Stomach smooth muscle (tissue), 2 donors: ENCODE results near the gene UHRF1.
"Not testable (repeated sequence)": the region's sequence is repeated elsewhere in the genome, so short reads cannot be mapped to it uniquely, and the experiment has no call there.

ENCODE experiments used
- H3K27ac ChIP-seq: one replicate; pipeline ENCODE4 v1.7.0; 2013; ENCODE audit warnings: mild to moderate bottlenecking, low read length, inconsistent platforms
- H3K27me3 ChIP-seq, 2 donors: one replicate each; pipeline ENCODE4 v1.7.0; 2013; ENCODE audit warnings: low read length in 2 of 2; ENCODE audit not compliant: insufficient read depth in 2 of 2, control insufficient read depth in 1 of 2
- H3K36me3 ChIP-seq, 2 donors: one replicate each; pipeline ENCODE4 v1.7.0; 2013; ENCODE audit warnings: low read length in 2 of 2; ENCODE audit not compliant: control insufficient read depth in 2 of 2, insufficient read depth in 2 of 2
- H3K4me1 ChIP-seq: one replicate; pipeline ENCODE4 v1.7.0; 2013; ENCODE audit warnings: low read length; ENCODE audit not compliant: control insufficient read depth, insufficient read depth
- H3K4me3 ChIP-seq, 2 donors: one replicate each; pipeline ENCODE4 v1.7.0; 2013; ENCODE audit warnings: low read length in 2 of 2
- H3K9ac ChIP-seq, 2 donors: one replicate each; pipeline ENCODE4 v1.7.0; 2013; ENCODE audit warnings: low read length in 2 of 2, mild to moderate bottlenecking in 1 of 2
- H3K9me3 ChIP-seq, 2 donors: one replicate each; pipeline ENCODE4 v1.7.0; 2013; ENCODE audit warnings: low read length in 2 of 2; ENCODE audit not compliant: control insufficient read depth in 2 of 2
- donor health status: healthy.
- donor health status: Pancreatic carcinoma.

Gene UHRF1

DNA sequence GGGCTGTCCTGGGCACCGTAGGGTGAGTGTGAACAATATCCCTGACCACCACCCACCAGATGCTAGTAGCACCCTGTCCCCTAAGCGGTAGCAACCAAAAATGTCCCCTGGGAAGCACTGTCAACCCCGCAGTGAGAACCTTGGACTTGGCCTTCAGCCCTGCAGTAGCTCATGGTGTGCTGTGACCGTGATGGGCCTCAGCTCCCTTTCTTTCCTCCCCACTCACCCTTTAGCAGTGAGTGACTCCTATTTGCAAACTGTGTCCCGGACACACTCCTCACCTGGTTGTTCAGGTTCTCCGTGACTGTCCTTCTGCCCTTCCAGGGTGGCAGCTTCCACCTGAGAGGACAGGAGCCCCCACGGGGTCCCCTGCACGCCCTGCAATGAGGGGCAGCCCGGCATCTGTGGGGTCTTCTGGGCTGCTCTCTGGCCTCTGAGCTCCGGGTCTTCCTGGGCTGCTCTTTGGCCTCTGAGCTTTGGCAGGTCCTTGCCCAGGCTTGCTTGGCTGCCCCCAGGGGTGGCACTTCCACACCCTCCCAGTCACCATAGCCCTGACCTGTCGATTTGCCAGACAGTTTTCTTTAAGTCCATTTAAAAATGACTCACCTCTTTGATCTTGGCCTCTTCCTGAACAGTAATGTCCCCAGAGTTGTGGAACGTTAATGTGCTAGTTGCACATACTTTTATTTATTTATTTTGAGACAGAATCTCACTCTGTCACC is 63.4 kb downstream of the UHRF1 start:
- Histone ChIP-seq H3K36me3 (no peaks in the 10 kb centered on the region), H3K4me1 (peaks cover 57% of the 10 kb centered on the region), H3K27me3 (no peaks in the 10 kb centered on the region), H3K9me3 (no peaks in the 10 kb centered on the region), H3K9ac (no peak overlapping the region), H3K27ac (no peak overlapping the region), H3K4me3 (no peak overlapping the region)

DNA sequence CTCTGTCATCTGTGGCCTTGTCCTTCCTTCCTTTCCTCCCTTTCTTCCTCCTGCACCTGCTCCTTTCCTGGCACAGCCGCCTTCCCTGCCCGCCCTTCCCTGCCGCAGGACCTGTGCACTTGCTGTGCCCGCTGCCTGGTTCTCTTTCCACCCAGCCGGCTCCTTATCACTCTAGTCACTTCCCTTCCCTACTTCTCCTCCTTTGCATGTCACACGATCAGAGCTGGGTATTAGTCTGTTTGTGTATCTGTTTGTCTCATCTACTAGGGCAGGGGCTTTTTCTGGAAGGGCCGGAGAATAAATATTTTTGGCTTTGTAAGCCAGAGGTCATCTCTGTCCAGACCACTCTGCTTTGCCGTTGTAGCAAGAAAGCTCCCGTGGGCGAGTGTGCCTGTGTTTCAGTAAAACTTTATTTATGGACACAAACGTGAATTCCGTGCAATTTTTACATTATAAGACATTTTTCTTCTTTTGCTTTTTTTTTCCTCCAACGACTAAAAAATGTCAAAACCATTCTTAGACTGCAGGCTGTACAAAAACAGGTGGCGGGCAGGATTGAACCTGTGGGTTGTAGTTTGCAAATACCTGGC is 65.7 kb downstream of the UHRF1 start:
- Histone ChIP-seq H3K9me3 (no peaks in the 10 kb centered on the region), H3K9ac (no peak overlapping the region), H3K4me3 (no peak overlapping the region), H3K27ac (peak overlapping the region; percentile 49), H3K27me3 (no peaks in the 10 kb centered on the region), H3K36me3 (no peaks in the 10 kb centered on the region), H3K4me1 (peaks cover 64% of the 10 kb centered on the region)

- not testable (repeated sequence) for H3K36me3 ChIP-seq, H3K9me3 ChIP-seq, H3K27me3 ChIP-seq, H3K4me3 ChIP-seq
- peak overlapping the region in 1 of 2 donors; percentile 38 for H3K9ac ChIP-seq
- H3K27ac ChIP-seq, result peak overlapping the region; percentile 95
- peaks cover 60% of the 10 kb centered on the region for H3K4me1 ChIP-seq
Measured at GRCh38 chr19:4975601-4976000, 66.3 kb downstream of the UHRF1 start.

- Histone ChIP-seq H3K9ac (peak overlapping the region; percentile 69 to 74), H3K9me3 (no peaks in the 10 kb centered on the region), H3K27me3 (no peaks in the 10 kb centered on the region), H3K27ac (peak overlapping the region; percentile 95), H3K36me3 (no peaks in the 10 kb centered on the region), H3K4me3 (peak overlapping the region; percentile 41 to 64), H3K4me1 (peaks cover 49% of the 10 kb centered on the region)
Measured at GRCh38 chr19:4976401-4977298, 67.3 kb downstream of the UHRF1 start.

DNA sequence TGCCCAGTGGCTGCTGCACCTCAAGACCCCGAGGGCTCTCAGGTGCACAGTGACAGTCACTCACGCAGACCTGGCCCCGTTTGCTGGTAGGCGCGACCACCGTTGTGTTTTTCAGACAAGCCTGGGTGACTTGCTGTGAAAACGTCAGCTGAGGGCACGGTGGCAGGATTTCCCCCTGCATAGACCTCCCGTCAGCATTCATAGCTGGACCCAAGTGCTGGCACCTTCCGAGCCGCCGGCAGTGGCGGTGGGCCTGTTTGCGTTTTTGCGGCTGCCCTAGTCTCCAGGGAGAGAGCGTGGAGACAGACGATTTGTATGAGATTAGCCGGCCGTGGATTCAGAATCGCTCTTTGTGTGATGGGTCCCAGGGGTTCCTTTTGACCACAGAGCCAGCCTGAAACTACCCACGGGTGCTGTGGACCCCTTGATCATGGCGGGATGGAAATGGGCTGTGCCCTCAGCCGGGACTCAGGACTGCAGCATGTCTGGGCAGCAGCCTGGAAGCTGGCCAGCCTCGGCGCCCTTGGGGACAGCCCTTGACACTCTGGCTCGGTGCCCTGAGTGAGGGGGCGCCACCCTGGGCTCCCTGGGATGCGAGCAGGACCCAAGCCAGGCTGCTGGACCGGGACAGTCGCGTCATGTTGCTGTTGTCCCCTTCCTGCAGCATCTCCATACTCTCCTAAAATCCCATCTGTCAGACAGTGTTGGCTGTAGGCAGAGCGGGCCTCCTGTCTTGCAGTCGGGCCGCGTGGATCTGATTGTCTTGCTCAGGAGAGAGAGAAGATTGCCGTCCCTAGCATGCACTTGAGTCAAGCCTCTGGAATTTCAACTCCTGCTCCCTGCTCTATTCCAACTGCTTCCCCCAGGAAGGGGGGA is 68.2 kb downstream of the UHRF1 start:
- Histone ChIP-seq H3K4me1 (peaks cover 40% of the 10 kb centered on the region), H3K36me3 (no peaks in the 10 kb centered on the region), H3K27me3 (no peaks in the 10 kb centered on the region), H3K27ac (peak overlapping the region; percentile 95), H3K9me3 (no peaks in the 10 kb centered on the region), H3K4me3 (peak overlapping the region; percentile 41 to 52), H3K9ac (peak overlapping the region in 1 of 2 donors; percentile 69)

- Histone ChIP-seq H3K9ac (no peak overlapping the region), H3K9me3 (no peaks in the 10 kb centered on the region), H3K36me3 (no peaks in the 10 kb centered on the region), H3K4me3 (no peak overlapping the region), H3K27me3 (no peaks in the 10 kb centered on the region), H3K27ac (no peak overlapping the region), H3K4me1 (peaks cover 35% of the 10 kb centered on the region)
Measured at GRCh38 chr19:4979211-4979807, 70.0 kb downstream of the UHRF1 start.

- Histone ChIP-seq H3K27me3 (no peaks in the 10 kb centered on the region), H3K4me1 (peaks cover 35% of the 10 kb centered on the region), H3K4me3 (no peak overlapping the region), H3K36me3 (no peaks in the 10 kb centered on the region), H3K9me3 (no peaks in the 10 kb centered on the region), H3K9ac (no peak overlapping the region), H3K27ac (no peak overlapping the region)
Measured at GRCh38 chr19:4980067-4980466, 70.8 kb downstream of the UHRF1 start.

GRCh38 chr19:4980838-4981680 is 71.8 kb downstream of the UHRF1 start:
- Histone ChIP-seq H3K36me3 (no peaks in the 10 kb centered on the region), H3K27ac (no peak overlapping the region), H3K4me1 (peaks cover 41% of the 10 kb centered on the region), H3K9ac (no peak overlapping the region), H3K9me3 (no peaks in the 10 kb centered on the region), H3K27me3 (no peaks in the 10 kb centered on the region), H3K4me3 (no peak overlapping the region)

- H3K36me3 ChIP-seq, result no peaks in the 10 kb centered on the region
- H3K27ac ChIP-seq, result no peak overlapping the region
- no peak overlapping the region for H3K9ac ChIP-seq
- no peaks in the 10 kb centered on the region for H3K27me3 ChIP-seq
- peaks cover 43% of the 10 kb centered on the region for H3K4me1 ChIP-seq
- H3K9me3 ChIP-seq, result no peaks in the 10 kb centered on the region
- H3K4me3 ChIP-seq, result no peak overlapping the region
Measured at GRCh38 chr19:4981681-4981958, 72.3 kb downstream of the UHRF1 start.
